ENCODE data around the gene DMXL1. TPM values are rescaled to one million over a fixed set of nuclear protein-coding genes. Genes with fewer than 3 reads are reported as not detected.

DMXL1 gene
- total and polyA plus RNA-seq, 9 donors: 16.2 to 32.4 (median 19.3) TPM

- 83% methylated on average over 2 of the region's 3 CpGs for WGBS (ENCODE audit: insufficient coverage)
- Histone ChIP-seq H3K27ac (ENCODE audit: low read length) (no peak overlapping the region), H3K9me3 (replicated peaks; ENCODE audit: control insufficient read depth, low read depth, low read length) (no peaks in the 10 kb centered on the region), H3K4me1 (ENCODE audit: control insufficient read depth, insufficient read depth, low read length) (peaks cover 13% of the 10 kb centered on the region), H3K27me3 (ENCODE audit: control insufficient read depth, insufficient read depth, low read length) (no peaks in the 10 kb centered on the region), H3K4me3 (ENCODE audit: low read length) (no peak overlapping the region), H3K36me3 (ENCODE audit: control insufficient read depth, insufficient read depth, low read length) (no peaks in the 10 kb centered on the region)
- DNase-seq: no peak
Measured at GRCh38 chr5:119275601-119276173, 204.8 kb downstream of the DMXL1 start.

GRCh38 chr5:119276978-119277377, 206.1 kb downstream of the DMXL1 start:
- no CpG with 5 or more reads among the region's 5 CpGs for WGBS (ENCODE audit: insufficient coverage)
- Histone ChIP-seq H3K27ac (ENCODE audit: low read length) (no peak overlapping the region), H3K27me3 (ENCODE audit: control insufficient read depth, insufficient read depth, low read length) (no peaks in the 10 kb centered on the region), H3K36me3 (ENCODE audit: control insufficient read depth, insufficient read depth, low read length) (no peaks in the 10 kb centered on the region), H3K9me3 (replicated peaks; ENCODE audit: control insufficient read depth, low read depth, low read length) (no peaks in the 10 kb centered on the region), H3K4me1 (ENCODE audit: control insufficient read depth, insufficient read depth, low read length) (peaks cover 13% of the 10 kb centered on the region), H3K4me3 (ENCODE audit: low read length) (no peak overlapping the region)
- no peak for DNase-seq

- H3K36me3 ChIP-seq (ENCODE audit: control insufficient read depth, insufficient read depth, low read length): no peaks in the 10 kb centered on the region
- H3K4me1 ChIP-seq (ENCODE audit: control insufficient read depth, insufficient read depth, low read length): peaks cover 6% of the 10 kb centered on the region
- DNase-seq: no peak
- H3K9me3 ChIP-seq (replicated peaks; ENCODE audit: control insufficient read depth, low read depth, low read length): no peaks in the 10 kb centered on the region
- no CpG with 5 or more reads among the region's 1 CpG for WGBS (ENCODE audit: insufficient coverage)
- H3K4me3 ChIP-seq (ENCODE audit: low read length): no peak overlapping the region
- H3K27ac ChIP-seq (ENCODE audit: low read length): no peak overlapping the region
- H3K27me3 ChIP-seq (ENCODE audit: control insufficient read depth, insufficient read depth, low read length): no peaks in the 10 kb centered on the region
Measured at GRCh38 chr5:119279093-119279492, 208.2 kb downstream of the DMXL1 start.

- H3K27ac ChIP-seq (ENCODE audit: low read length): no peak overlapping the region
- WGBS (ENCODE audit: insufficient coverage): no CpG with 5 or more reads among the region's 3 CpGs
- no peaks in the 10 kb centered on the region for H3K36me3 ChIP-seq (ENCODE audit: control insufficient read depth, insufficient read depth, low read length)
- H3K9me3 ChIP-seq (replicated peaks; ENCODE audit: control insufficient read depth, low read depth, low read length): no peaks in the 10 kb centered on the region
- no peaks in the 10 kb centered on the region for H3K27me3 ChIP-seq (ENCODE audit: control insufficient read depth, insufficient read depth, low read length)
- no peak overlapping the region for H3K4me3 ChIP-seq (ENCODE audit: low read length)
- peaks cover 3% of the 10 kb centered on the region for H3K4me1 ChIP-seq (ENCODE audit: control insufficient read depth, insufficient read depth, low read length)
- no peak for DNase-seq
Measured at GRCh38 chr5:119280380-119280779, 209.5 kb downstream of the DMXL1 start.

- DNase-seq: no peak
- Histone ChIP-seq H3K36me3 (ENCODE audit: control insufficient read depth, insufficient read depth, low read length) (no peaks in the 10 kb centered on the region), H3K27ac (ENCODE audit: low read length) (no peak overlapping the region), H3K4me1 (ENCODE audit: control insufficient read depth, insufficient read depth, low read length) (no peaks in the 10 kb centered on the region), H3K4me3 (ENCODE audit: low read length) (no peak overlapping the region), H3K9me3 (replicated peaks; ENCODE audit: control insufficient read depth, low read depth, low read length) (no peaks in the 10 kb centered on the region), H3K27me3 (ENCODE audit: control insufficient read depth, insufficient read depth, low read length) (no peaks in the 10 kb centered on the region)
- 93% methylated on average over 2 of the region's 2 CpGs for WGBS (ENCODE audit: insufficient coverage)
Measured at GRCh38 chr5:119282628-119283027, 211.7 kb downstream of the DMXL1 start.

- Histone ChIP-seq H3K4me3 (ENCODE audit: low read length) (no peak overlapping the region), H3K27ac (ENCODE audit: low read length) (no peak overlapping the region)
Measured at GRCh38 chr5:119284031-119284430, 213.1 kb downstream of the DMXL1 start.

GRCh38 chr5:119285070-119285916, 214.4 kb downstream of the DMXL1 start:
- no peak for DNase-seq
- no CpG with 5 or more reads among the region's 5 CpGs for WGBS (ENCODE audit: insufficient coverage)
- no peak overlapping the region for H3K27ac ChIP-seq (ENCODE audit: low read length)

More at GRCh38 chr5:119284031-119284430, 213.1 kb downstream of the DMXL1 start:
- Histone ChIP-seq H3K4me1 (ENCODE audit: control insufficient read depth, insufficient read depth, low read length) (no peaks in the 10 kb centered on the region), H3K36me3 (ENCODE audit: control insufficient read depth, insufficient read depth, low read length) (no peaks in the 10 kb centered on the region), H3K27me3 (ENCODE audit: control insufficient read depth, insufficient read depth, low read length) (no peaks in the 10 kb centered on the region), H3K9me3 (replicated peaks; ENCODE audit: control insufficient read depth, low read depth, low read length) (no peaks in the 10 kb centered on the region)
- DNase-seq: no peak
- WGBS (ENCODE audit: insufficient coverage): 71% methylated on average over 1 of the region's 1 CpG

GRCh38 chr5:119286511-119287488, 215.9 kb downstream of the DMXL1 start:
- no peak overlapping the region for H3K4me3 ChIP-seq (ENCODE audit: low read length)
- WGBS (ENCODE audit: insufficient coverage): 88% methylated on average over 5 of the region's 8 CpGs
- no peaks in the 10 kb centered on the region for H3K36me3 ChIP-seq (ENCODE audit: control insufficient read depth, insufficient read depth, low read length)
- no peak for DNase-seq
- no peaks in the 10 kb centered on the region for H3K9me3 ChIP-seq (replicated peaks; ENCODE audit: control insufficient read depth, low read depth, low read length)
- peaks cover 8% of the 10 kb centered on the region for H3K4me1 ChIP-seq (ENCODE audit: control insufficient read depth, insufficient read depth, low read length)
- H3K27me3 ChIP-seq (ENCODE audit: control insufficient read depth, insufficient read depth, low read length): no peaks in the 10 kb centered on the region
- H3K27ac ChIP-seq (ENCODE audit: low read length): no peak overlapping the region

More at GRCh38 chr5:119285070-119285916, 214.4 kb downstream of the DMXL1 start:
- peaks cover 5% of the 10 kb centered on the region for H3K4me1 ChIP-seq (ENCODE audit: control insufficient read depth, insufficient read depth, low read length)
- no peaks in the 10 kb centered on the region for H3K27me3 ChIP-seq (ENCODE audit: control insufficient read depth, insufficient read depth, low read length)
- no peak overlapping the region for H3K4me3 ChIP-seq (ENCODE audit: low read length)
- no peaks in the 10 kb centered on the region for H3K36me3 ChIP-seq (ENCODE audit: control insufficient read depth, insufficient read depth, low read length)
- no peaks in the 10 kb centered on the region for H3K9me3 ChIP-seq (replicated peaks; ENCODE audit: control insufficient read depth, low read depth, low read length)

- Histone ChIP-seq H3K36me3 (ENCODE audit: control insufficient read depth, insufficient read depth, low read length) (no peaks in the 10 kb centered on the region), H3K4me3 (ENCODE audit: low read length) (no peak overlapping the region), H3K9me3 (replicated peaks; ENCODE audit: control insufficient read depth, low read depth, low read length) (no peaks in the 10 kb centered on the region), H3K27ac (ENCODE audit: low read length) (no peak overlapping the region), H3K4me1 (ENCODE audit: control insufficient read depth, insufficient read depth, low read length) (peaks cover 10% of the 10 kb centered on the region), H3K27me3 (ENCODE audit: control insufficient read depth, insufficient read depth, low read length) (no peaks in the 10 kb centered on the region)
- WGBS (ENCODE audit: insufficient coverage): no CpG with 5 or more reads among the region's 3 CpGs
- DNase-seq: no peak
Measured at GRCh38 chr5:119287547-119288111, 216.7 kb downstream of the DMXL1 start.

All from muscle of leg (tissue), 11 donors.